Liver (tissue), 2 donors: ENCODE measurements around the gene ST3GAL4.

Source experiments
- MAX ChIP-seq: IDR thresholded peaks from 2 replicates; pipeline ENCODE4 v1.6.1; 2016; ENCODE audit warnings: antibody characterized with exemption
- YY1 ChIP-seq: IDR thresholded peaks from 2 replicates; pipeline ENCODE4 v1.6.1; 2016; ENCODE audit warnings: antibody characterized with exemption, mild to moderate bottlenecking
- TF ChIP-seq, protein P1 (sequence below): fragments of 150-350 bp; IDR thresholded peaks from 2 replicates; pipeline ENCODE4 v1.5.1; 2017; ENCODE audit warnings: improper control_type of control experiment, low read depth, low read length; ENCODE audit not compliant: missing input control
- TF ChIP-seq, protein P2 (sequence below): IDR thresholded peaks from 2 replicates; pipeline ENCODE4 v1.6.1; 2016; ENCODE audit warnings: antibody characterized with exemption, mild to moderate bottlenecking
- donor health status: healthy.

DNA sequence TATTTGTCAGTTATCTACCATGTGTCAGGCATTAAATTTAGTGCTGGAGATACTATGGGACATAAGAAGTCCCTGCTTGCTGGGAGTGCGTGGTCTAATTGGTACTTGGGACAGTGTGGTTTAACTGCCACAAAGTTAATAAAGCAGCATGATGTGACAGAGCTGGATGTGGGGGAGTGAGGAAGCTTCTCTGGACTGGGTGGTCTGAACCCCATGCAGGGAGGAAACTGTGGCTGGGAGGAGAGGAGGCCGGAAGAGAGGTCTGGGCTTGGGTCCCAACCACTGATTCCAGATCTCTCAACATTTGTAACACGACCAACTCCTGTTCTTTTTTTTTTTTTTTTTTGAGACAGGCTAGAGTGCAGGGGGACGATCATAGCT, 37.1 kb downstream of the ST3GAL4 start:
- TF ChIP-seq, protein P1, sequence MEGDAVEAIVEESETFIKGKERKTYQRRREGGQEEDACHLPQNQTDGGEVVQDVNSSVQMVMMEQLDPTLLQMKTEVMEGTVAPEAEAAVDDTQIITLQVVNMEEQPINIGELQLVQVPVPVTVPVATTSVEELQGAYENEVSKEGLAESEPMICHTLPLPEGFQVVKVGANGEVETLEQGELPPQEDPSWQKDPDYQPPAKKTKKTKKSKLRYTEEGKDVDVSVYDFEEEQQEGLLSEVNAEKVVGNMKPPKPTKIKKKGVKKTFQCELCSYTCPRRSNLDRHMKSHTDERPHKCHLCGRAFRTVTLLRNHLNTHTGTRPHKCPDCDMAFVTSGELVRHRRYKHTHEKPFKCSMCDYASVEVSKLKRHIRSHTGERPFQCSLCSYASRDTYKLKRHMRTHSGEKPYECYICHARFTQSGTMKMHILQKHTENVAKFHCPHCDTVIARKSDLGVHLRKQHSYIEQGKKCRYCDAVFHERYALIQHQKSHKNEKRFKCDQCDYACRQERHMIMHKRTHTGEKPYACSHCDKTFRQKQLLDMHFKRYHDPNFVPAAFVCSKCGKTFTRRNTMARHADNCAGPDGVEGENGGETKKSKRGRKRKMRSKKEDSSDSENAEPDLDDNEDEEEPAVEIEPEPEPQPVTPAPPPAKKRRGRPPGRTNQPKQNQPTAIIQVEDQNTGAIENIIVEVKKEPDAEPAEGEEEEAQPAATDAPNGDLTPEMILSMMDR, result no peak
- no peak for TF ChIP-seq MAX
- TF ChIP-seq YY1, result no peak
- TF ChIP-seq, protein P2, sequence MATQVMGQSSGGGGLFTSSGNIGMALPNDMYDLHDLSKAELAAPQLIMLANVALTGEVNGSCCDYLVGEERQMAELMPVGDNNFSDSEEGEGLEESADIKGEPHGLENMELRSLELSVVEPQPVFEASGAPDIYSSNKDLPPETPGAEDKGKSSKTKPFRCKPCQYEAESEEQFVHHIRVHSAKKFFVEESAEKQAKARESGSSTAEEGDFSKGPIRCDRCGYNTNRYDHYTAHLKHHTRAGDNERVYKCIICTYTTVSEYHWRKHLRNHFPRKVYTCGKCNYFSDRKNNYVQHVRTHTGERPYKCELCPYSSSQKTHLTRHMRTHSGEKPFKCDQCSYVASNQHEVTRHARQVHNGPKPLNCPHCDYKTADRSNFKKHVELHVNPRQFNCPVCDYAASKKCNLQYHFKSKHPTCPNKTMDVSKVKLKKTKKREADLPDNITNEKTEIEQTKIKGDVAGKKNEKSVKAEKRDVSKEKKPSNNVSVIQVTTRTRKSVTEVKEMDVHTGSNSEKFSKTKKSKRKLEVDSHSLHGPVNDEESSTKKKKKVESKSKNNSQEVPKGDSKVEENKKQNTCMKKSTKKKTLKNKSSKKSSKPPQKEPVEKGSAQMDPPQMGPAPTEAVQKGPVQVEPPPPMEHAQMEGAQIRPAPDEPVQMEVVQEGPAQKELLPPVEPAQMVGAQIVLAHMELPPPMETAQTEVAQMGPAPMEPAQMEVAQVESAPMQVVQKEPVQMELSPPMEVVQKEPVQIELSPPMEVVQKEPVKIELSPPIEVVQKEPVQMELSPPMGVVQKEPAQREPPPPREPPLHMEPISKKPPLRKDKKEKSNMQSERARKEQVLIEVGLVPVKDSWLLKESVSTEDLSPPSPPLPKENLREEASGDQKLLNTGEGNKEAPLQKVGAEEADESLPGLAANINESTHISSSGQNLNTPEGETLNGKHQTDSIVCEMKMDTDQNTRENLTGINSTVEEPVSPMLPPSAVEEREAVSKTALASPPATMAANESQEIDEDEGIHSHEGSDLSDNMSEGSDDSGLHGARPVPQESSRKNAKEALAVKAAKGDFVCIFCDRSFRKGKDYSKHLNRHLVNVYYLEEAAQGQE, result no peak
